ENCODE measurements around the gene LAMC3. TPM values are rescaled to one million over a fixed set of nuclear protein-coding genes. Genes with fewer than 3 reads are reported as not detected.

Gene LAMC3
- total RNA-seq, 2 experiments from 2014 or later: 0.19 to 2.2 TPM

DNA sequence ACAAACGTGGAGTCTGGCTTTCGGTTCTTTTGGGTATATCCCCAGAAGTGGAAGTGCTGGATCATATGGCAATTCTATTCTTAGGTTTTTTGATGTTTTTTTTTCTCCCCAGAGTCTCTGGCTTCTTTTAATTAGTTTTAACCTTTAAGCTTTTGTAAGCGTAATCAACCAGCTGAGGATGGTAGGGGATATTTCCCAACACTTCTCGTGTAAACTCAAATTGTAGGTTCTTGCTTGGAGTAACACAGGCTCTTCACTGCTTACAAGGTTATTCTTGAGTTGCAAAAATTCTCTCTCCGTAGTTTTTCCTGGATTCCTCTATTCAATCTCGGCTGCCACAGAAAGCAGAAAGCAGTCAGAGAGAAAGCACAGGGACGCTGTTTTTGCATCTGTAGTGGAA, 11.9 kb downstream of the LAMC3 start:
- H3K4me2 ChIP-seq (ENCODE audit: low read length): no peak overlapping the region
- H3K79me2 ChIP-seq (ENCODE audit: insufficient read depth, low read depth, low read length): no peaks in the 10 kb centered on the region
- H3K4me1 ChIP-seq (ENCODE audit: insufficient read depth, low read length, poor library complexity, severe bottlenecking): no peaks in the 10 kb centered on the region
- TF ChIP-seq CTCF (conservative IDR thresholded peaks at IDR 0.05; ENCODE audit: low read length): no peak
- no peak for TF ChIP-seq EZH2phosphoT487 (IDR thresholded peaks at IDR 0.05; ENCODE audit: borderline replicate concordance, low read depth, low read length)
- no peaks in the 10 kb centered on the region for H4K20me1 ChIP-seq (ENCODE audit: insufficient read depth, low read length)
- H3K36me3 ChIP-seq (ENCODE audit: insufficient read depth, low read length): no peaks in the 10 kb centered on the region
- POLR2A ChIA-PET: interaction anchor here (1.0 kb wide), 1 partner anchor 11 kb away, joined by 3 read pairs; no protein-coding TSS in a partner anchor
- H3K4me3 ChIP-seq (ENCODE audit: low read depth, low read length, poor library complexity, severe bottlenecking): no peak overlapping the region
- H3K9me2 ChIP-seq (ENCODE audit: insufficient read depth, low read length): no peaks in the 10 kb centered on the region
- no peak overlapping the region for H3K27ac ChIP-seq (ENCODE audit: low read depth, low read length, poor library complexity, severe bottlenecking)
- no TSS peak for BruUV-seq (replicated peaks)
- no peak overlapping the region for H2AFZ ChIP-seq (ENCODE audit: low read length)
- DNase-seq (ENCODE audit: low spot score): no peak
- CTCF ChIA-PET (ENCODE audit: unreplicated experiment): no interaction called here
- no peaks in the 10 kb centered on the region for H3K9me3 ChIP-seq (ENCODE audit: low read length)
- intact Hi-C loops (cut with micrococcal nuclease; ENCODE audit: unreplicated experiment): no loop called here

GRCh38 chr9:131021785-131022184, 12.8 kb downstream of the LAMC3 start:
- no peaks in the 10 kb centered on the region for H3K79me2 ChIP-seq (ENCODE audit: insufficient read depth, low read depth, low read length)
- no peak overlapping the region for H3K27ac ChIP-seq (ENCODE audit: low read depth, low read length, poor library complexity, severe bottlenecking)
- no TSS peak for BruUV-seq (replicated peaks)
- no peaks in the 10 kb centered on the region for H3K9me3 ChIP-seq (ENCODE audit: low read length)
- no peak overlapping the region for H2AFZ ChIP-seq (ENCODE audit: low read length)
- H3K4me2 ChIP-seq (ENCODE audit: low read length): no peak overlapping the region
- TF ChIP-seq EZH2phosphoT487 (IDR thresholded peaks at IDR 0.05; ENCODE audit: borderline replicate concordance, low read depth, low read length) (no peak), CTCF (conservative IDR thresholded peaks at IDR 0.05; ENCODE audit: low read length) (no peak)
- intact Hi-C loops (cut with micrococcal nuclease; ENCODE audit: unreplicated experiment): no loop called here
- ChIA-PET CTCF (ENCODE audit: unreplicated experiment) (interaction anchor here (0.5 kb wide), 1 partner anchor 53 kb away, joined by 3 read pairs; no protein-coding TSS in a partner anchor), POLR2A (no interaction called here)
- H4K20me1 ChIP-seq (ENCODE audit: insufficient read depth, low read length): no peaks in the 10 kb centered on the region
- no peak overlapping the region for H3K4me3 ChIP-seq (ENCODE audit: low read depth, low read length, poor library complexity, severe bottlenecking)
- no peaks in the 10 kb centered on the region for H3K36me3 ChIP-seq (ENCODE audit: insufficient read depth, low read length)
- no peaks in the 10 kb centered on the region for H3K9me2 ChIP-seq (ENCODE audit: insufficient read depth, low read length)
- no peaks in the 10 kb centered on the region for H3K4me1 ChIP-seq (ENCODE audit: insufficient read depth, low read length, poor library complexity, severe bottlenecking)
- no peak for DNase-seq (ENCODE audit: low spot score)

GRCh38 chr9:131024978-131025868, 16.2 kb downstream of the LAMC3 start:
- BruUV-seq (replicated peaks): no TSS peak
- Histone ChIP-seq H3K27ac (ENCODE audit: low read depth, low read length, poor library complexity, severe bottlenecking) (no peak overlapping the region), H3K4me2 (ENCODE audit: low read length) (no peak overlapping the region), H2AFZ (ENCODE audit: low read length) (no peak overlapping the region), H3K4me3 (ENCODE audit: low read depth, low read length, poor library complexity, severe bottlenecking) (no peak overlapping the region), H4K20me1 (ENCODE audit: insufficient read depth, low read length) (no peaks in the 10 kb centered on the region), H3K9me2 (ENCODE audit: insufficient read depth, low read length) (no peaks in the 10 kb centered on the region), H3K79me2 (ENCODE audit: insufficient read depth, low read depth, low read length) (no peaks in the 10 kb centered on the region), H3K36me3 (ENCODE audit: insufficient read depth, low read length) (no peaks in the 10 kb centered on the region), H3K9me3 (ENCODE audit: low read length) (no peaks in the 10 kb centered on the region), H3K4me1 (ENCODE audit: insufficient read depth, low read length, poor library complexity, severe bottlenecking) (no peaks in the 10 kb centered on the region)
- CTCF ChIA-PET (ENCODE audit: unreplicated experiment): no interaction called here
- TF ChIP-seq CTCF (conservative IDR thresholded peaks at IDR 0.05; ENCODE audit: low read length) (no peak), EZH2phosphoT487 (IDR thresholded peaks at IDR 0.05; ENCODE audit: borderline replicate concordance, low read depth, low read length) (no peak)
- POLR2A ChIA-PET: no interaction called here
- no peak for DNase-seq (ENCODE audit: low spot score)
- intact Hi-C loops (cut with micrococcal nuclease; ENCODE audit: unreplicated experiment): no loop called here
